ENCODE results near the gene PATL1. TPM values are rescaled to one million over a fixed set of nuclear protein-coding genes. Genes with fewer than 3 reads are reported as not detected.

The PATL1 gene
- total RNA-seq, 4 donors from 2014 or later, result 19.0 to 25.6 (median 22.9) TPM

DNA sequence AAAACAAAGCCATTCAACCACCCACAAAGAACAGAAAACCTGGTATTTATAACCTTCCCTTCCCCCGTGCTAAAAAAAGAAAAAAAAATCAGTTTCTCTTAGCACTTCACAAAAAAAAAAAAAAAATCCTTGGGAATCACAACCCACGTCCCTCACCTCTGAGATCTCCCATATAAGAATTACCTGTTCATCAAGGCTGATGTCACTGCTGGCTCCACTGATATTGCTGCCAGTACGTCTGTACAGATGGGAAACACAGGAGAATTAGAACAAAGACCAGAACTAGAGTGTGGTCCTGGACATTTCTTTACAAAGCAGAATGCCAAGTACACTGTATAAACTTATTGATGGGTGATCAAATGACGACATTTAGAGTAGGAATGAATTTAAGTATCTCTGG lies 68.2 kb downstream of the PATL1 start:
- no peak overlapping the region for H3K4me3 ChIP-seq
- no peaks in the 10 kb centered on the region for H3K27me3 ChIP-seq
- no peaks in the 10 kb centered on the region for H3K4me1 ChIP-seq
- H3K27ac ChIP-seq, result no peak overlapping the region
- no peaks in the 10 kb centered on the region for H3K9me3 ChIP-seq
- DNase-seq, result no peak
- no peak for TF ChIP-seq POLR2A (IDR thresholded peaks at IDR 0.05)
- TF ChIP-seq, protein P1, sequence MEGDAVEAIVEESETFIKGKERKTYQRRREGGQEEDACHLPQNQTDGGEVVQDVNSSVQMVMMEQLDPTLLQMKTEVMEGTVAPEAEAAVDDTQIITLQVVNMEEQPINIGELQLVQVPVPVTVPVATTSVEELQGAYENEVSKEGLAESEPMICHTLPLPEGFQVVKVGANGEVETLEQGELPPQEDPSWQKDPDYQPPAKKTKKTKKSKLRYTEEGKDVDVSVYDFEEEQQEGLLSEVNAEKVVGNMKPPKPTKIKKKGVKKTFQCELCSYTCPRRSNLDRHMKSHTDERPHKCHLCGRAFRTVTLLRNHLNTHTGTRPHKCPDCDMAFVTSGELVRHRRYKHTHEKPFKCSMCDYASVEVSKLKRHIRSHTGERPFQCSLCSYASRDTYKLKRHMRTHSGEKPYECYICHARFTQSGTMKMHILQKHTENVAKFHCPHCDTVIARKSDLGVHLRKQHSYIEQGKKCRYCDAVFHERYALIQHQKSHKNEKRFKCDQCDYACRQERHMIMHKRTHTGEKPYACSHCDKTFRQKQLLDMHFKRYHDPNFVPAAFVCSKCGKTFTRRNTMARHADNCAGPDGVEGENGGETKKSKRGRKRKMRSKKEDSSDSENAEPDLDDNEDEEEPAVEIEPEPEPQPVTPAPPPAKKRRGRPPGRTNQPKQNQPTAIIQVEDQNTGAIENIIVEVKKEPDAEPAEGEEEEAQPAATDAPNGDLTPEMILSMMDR (IDR thresholded peaks at IDR 0.05), result no peak
- H3K36me3 ChIP-seq, result peaks cover 0 to 100% (median 3%) of the 10 kb centered on the region in 3 donors

DNA sequence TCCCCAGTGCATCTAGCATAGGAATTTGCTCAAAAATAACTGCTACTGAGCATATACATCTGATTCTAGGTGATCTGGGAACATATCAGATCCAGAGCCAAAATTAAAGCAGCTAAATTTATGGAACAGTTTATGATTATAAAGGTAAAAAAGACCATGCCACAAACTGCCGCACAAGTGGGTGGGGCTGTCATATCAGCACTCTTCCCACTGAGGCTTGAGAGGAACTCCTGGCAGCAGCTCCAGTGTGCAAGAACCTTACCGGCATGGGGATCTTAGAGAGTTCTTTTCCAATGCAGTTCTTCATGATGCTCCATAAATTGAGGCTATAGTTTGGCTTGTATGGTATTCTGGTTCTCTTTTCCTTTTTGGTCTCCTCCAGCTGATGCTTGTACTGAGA lies 68.6 kb downstream of the PATL1 start:
- peaks cover 0 to 100% (median 3%) of the 10 kb centered on the region in 3 donors for H3K36me3 ChIP-seq
- no peaks in the 10 kb centered on the region for H3K4me1 ChIP-seq
- no peak for TF ChIP-seq POLR2A (IDR thresholded peaks at IDR 0.05)
- TF ChIP-seq, protein P1 (IDR thresholded peaks at IDR 0.05), result no peak
- no peak overlapping the region for H3K27ac ChIP-seq
- no peak for DNase-seq
- no peaks in the 10 kb centered on the region for H3K27me3 ChIP-seq
- H3K9me3 ChIP-seq, result no peaks in the 10 kb centered on the region
- H3K4me3 ChIP-seq, result no peak overlapping the region

DNA sequence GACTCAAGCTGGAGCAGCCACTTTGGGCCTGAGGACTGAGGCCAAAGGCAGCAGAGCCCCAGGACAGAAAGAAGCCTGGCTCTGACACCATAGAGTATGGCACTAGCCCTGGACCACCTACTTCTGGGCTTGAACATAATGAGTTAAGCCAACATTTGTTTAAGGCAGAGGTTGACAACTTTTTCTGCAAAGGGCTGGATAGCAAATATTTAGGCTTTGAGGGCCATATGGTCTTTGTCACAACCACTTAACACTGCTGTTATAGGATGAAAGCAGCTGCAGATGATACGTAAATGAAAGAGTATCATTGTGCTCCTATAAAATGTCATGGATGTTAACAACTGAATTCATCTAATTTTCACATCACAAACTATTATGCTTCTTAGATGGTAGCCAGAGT lies 69.9 kb downstream of the PATL1 start:
- Histone ChIP-seq H3K27ac (no peak overlapping the region), H3K4me3 (no peak overlapping the region), H3K4me1 (no peaks in the 10 kb centered on the region), H3K27me3 (no peaks in the 10 kb centered on the region), H3K36me3 (peaks cover 0 to 100% (median 3%) of the 10 kb centered on the region in 3 donors), H3K9me3 (no peaks in the 10 kb centered on the region)
- no peak for DNase-seq
- TF ChIP-seq, protein P1 (IDR thresholded peaks at IDR 0.05), result no peak
- no peak for TF ChIP-seq POLR2A (IDR thresholded peaks at IDR 0.05)

Small RNA genes within 50 kb of the gene (small RNA-seq; reads per million reads assigned to genes)
- gene MIR3162, result 0 reads per million in 2 donors

Other genes with a start within 250 kb of the PATL1 start
- gene OR5A2, start 242.6 kb downstream of the PATL1 start, total RNA-seq, result not detected
- gene OR5A1, start 232.6 kb downstream of the PATL1 start, total RNA-seq, result not detected
- gene OR4D6, start 212.1 kb downstream of the PATL1 start, total RNA-seq, result not detected
- not detected for gene OR4D10, start 195.7 kb downstream of the PATL1 start, total RNA-seq
- gene OR4D11, start 165.5 kb downstream of the PATL1 start, total RNA-seq, result not detected
- not detected for gene OR4D9, start 157.5 kb downstream of the PATL1 start, total RNA-seq
- gene OSBP, start 53.3 kb downstream of the PATL1 start, total RNA-seq, result 100 to 1,000 TPM in 1 of 4 donors, 10 to 100 TPM in 3; 53.8 to 106 (median 58.7) TPM
- gene OR10V1, start 44.8 kb upstream of the PATL1 start, total RNA-seq, result not detected
- gene STX3, start 86.3 kb upstream of the PATL1 start, total RNA-seq, result 100 to 1,000 TPM in 3 of 4 donors, 10 to 100 TPM in 1; 77.7 to 167 (median 121) TPM
- gene MRPL16, start 141.7 kb upstream of the PATL1 start, total RNA-seq, result 10 to 100 TPM; 25.9 to 80.9 (median 46.0) TPM
- not detected for gene CBLIF, start 176.5 kb upstream of the PATL1 start, total RNA-seq
- not detected for gene TCN1, start 197.4 kb upstream of the PATL1 start, total RNA-seq
- gene OOSP3, start 209.7 kb upstream of the PATL1 start, total RNA-seq, result not detected